Measurements from ENCODE around the gene BICD1. TPM values are rescaled to one million over a fixed set of nuclear protein-coding genes. Genes with fewer than 3 reads are reported as not detected.

BICD1 gene
- total and polyA plus RNA-seq, 2 donors (not counting 1 experiment from before 2014, with no cell fraction given), result 15.2 to 93.5 TPM

GRCh38 chr12:32390572-32391219, 284.0 kb downstream of the BICD1 start:
- H3K27me3 ChIP-seq (replicated peaks in 1 of 4; ENCODE audit: control extremely low read depth in 1 of 4, control insufficient read depth in 3 of 4, insufficient read depth in 4 of 4, low read length in 3 of 4), result peaks cover 0 to 19% (median 2%) of the 10 kb centered on the region in 4 experiments
- DNase-seq, result peak; percentile 35
- peaks cover 6% of the 10 kb centered on the region for H3K27me3 Mint-ChIP-seq
- peak overlapping the region; percentile 77 for H2AFZ ChIP-seq (ENCODE audit: insufficient read depth, low read depth, low read length, poor library complexity, severe bottlenecking)
- H3K9ac ChIP-seq (ENCODE audit: low read length), result peak overlapping the region; percentile 59
- TF ChIP-seq, protein P1, sequence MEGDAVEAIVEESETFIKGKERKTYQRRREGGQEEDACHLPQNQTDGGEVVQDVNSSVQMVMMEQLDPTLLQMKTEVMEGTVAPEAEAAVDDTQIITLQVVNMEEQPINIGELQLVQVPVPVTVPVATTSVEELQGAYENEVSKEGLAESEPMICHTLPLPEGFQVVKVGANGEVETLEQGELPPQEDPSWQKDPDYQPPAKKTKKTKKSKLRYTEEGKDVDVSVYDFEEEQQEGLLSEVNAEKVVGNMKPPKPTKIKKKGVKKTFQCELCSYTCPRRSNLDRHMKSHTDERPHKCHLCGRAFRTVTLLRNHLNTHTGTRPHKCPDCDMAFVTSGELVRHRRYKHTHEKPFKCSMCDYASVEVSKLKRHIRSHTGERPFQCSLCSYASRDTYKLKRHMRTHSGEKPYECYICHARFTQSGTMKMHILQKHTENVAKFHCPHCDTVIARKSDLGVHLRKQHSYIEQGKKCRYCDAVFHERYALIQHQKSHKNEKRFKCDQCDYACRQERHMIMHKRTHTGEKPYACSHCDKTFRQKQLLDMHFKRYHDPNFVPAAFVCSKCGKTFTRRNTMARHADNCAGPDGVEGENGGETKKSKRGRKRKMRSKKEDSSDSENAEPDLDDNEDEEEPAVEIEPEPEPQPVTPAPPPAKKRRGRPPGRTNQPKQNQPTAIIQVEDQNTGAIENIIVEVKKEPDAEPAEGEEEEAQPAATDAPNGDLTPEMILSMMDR (IDR thresholded peaks at IDR 0.05), result no peak
- no peak for TF ChIP-seq EZH2 (IDR thresholded peaks at IDR 0.05; ENCODE audit: borderline replicate concordance, insufficient read depth, low read depth, low read length, poor library complexity, severe bottlenecking)
- H3K79me2 ChIP-seq (ENCODE audit: control insufficient read depth, insufficient read depth, low read length), result no peaks in the 10 kb centered on the region
- H3K4me1 ChIP-seq (ENCODE audit: control insufficient read depth in 2 of 2, insufficient read depth in 2 of 2, low read length in 2 of 2), result peaks cover 7 to 8% of the 10 kb centered on the region in 2 donors
- H3K36me3 ChIP-seq (replicated peaks in 1 of 2; ENCODE audit: control extremely low read depth in 1 of 2, control insufficient read depth in 1 of 2, extremely low read depth in 1 of 2, insufficient read depth in 2 of 2, low read length in 1 of 2), result no peaks in the 10 kb centered on the region
- intact Hi-C loops (cut with micrococcal nuclease), result no loop called here
- peaks cover 0 to 17% (median 2%) of the 10 kb centered on the region in 3 donors for H3K9me3 ChIP-seq (ENCODE audit: control extremely low read depth in 1 of 3, control insufficient read depth in 2 of 3, insufficient read depth in 1 of 3, low read length in 2 of 3)
- peak overlapping the region; percentile 68 for H3K4me3 Mint-ChIP-seq
- no peaks in the 10 kb centered on the region for H3K9me3 Mint-ChIP-seq (ENCODE audit: insufficient read depth)
- ChIA-PET CTCF (interaction anchor here (1.5 kb wide), 1 partner anchor 25 kb away, joined by 3 read pairs; no protein-coding TSS in a partner anchor), POLR2A (no interaction called here)
- H3K4me2 ChIP-seq (replicated peaks; ENCODE audit: low read depth, low read length, poor library complexity, severe bottlenecking), result peak overlapping the region; percentile 77
- peaks cover 5% of the 10 kb centered on the region for H3K4me1 Mint-ChIP-seq
- ATAC-seq (ENCODE audit: low read depth), result peak; percentile 41
- H4K20me1 ChIP-seq (ENCODE audit: control insufficient read depth, insufficient read depth, low read length, poor library complexity, severe bottlenecking), result no peaks in the 10 kb centered on the region
- 34% methylated on average over 42 of the region's 47 CpGs for WGBS (ENCODE audit: insufficient coverage)
- H3K27ac ChIP-seq (ENCODE audit: low read length in 2 of 2), result no peak overlapping the region
- H3K4me3 ChIP-seq (ENCODE audit: control extremely low read depth in 1 of 5, extremely low read depth in 1 of 5, insufficient read depth in 1 of 5, low read depth in 2 of 5, low read length in 4 of 5), result peak overlapping the region in 3 of 5 experiments; percentile 37 to 54 (median 46)
- H3K27ac Mint-ChIP-seq, result no peak overlapping the region

DNA sequence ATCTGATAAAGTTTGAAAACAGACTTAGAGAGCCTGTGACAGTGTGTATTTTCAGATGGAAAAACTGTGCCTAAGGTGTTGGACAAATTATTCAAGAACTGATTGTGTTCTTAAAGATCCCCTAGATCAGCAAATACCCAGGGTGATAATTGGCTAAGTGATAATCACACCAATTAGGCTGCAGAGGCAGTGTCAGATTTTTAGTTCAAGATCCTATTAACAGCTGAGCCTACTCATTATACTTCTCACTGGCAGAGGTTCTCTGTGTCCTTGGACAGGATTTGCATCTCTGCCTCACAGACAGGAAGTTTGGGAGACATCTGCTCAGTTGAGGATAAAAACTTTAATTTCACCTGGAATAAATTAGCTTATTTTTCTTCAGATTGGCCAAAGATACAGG, 288.4 kb downstream of the BICD1 start:
- peaks cover 14 to 16% of the 10 kb centered on the region in 2 donors for H3K4me1 ChIP-seq (ENCODE audit: control insufficient read depth in 2 of 2, insufficient read depth in 2 of 2, low read length in 2 of 2)
- Mint-ChIP-seq H3K27ac (no peak overlapping the region), H3K27me3 (peaks cover 21% of the 10 kb centered on the region), H3K4me1 (peaks cover 13% of the 10 kb centered on the region), H3K4me3 (no peak overlapping the region), H3K9me3 (ENCODE audit: insufficient read depth) (no peaks in the 10 kb centered on the region)
- TF ChIP-seq, protein P1 (IDR thresholded peaks at IDR 0.05), result no peak
- no peak for TF ChIP-seq EZH2 (IDR thresholded peaks at IDR 0.05; ENCODE audit: borderline replicate concordance, insufficient read depth, low read depth, low read length, poor library complexity, severe bottlenecking)
- no peak for ATAC-seq (ENCODE audit: low read depth)
- H3K4me2 ChIP-seq (replicated peaks; ENCODE audit: low read depth, low read length, poor library complexity, severe bottlenecking), result no peak overlapping the region
- H3K79me2 ChIP-seq (ENCODE audit: control insufficient read depth, insufficient read depth, low read length), result no peaks in the 10 kb centered on the region
- intact Hi-C loops (cut with micrococcal nuclease), result no loop called here
- no peak overlapping the region for H3K9ac ChIP-seq (ENCODE audit: low read length)
- no peak overlapping the region for H2AFZ ChIP-seq (ENCODE audit: insufficient read depth, low read depth, low read length, poor library complexity, severe bottlenecking)
- no peaks in the 10 kb centered on the region for H3K36me3 ChIP-seq (replicated peaks in 1 of 2; ENCODE audit: control extremely low read depth in 1 of 2, control insufficient read depth in 1 of 2, extremely low read depth in 1 of 2, insufficient read depth in 2 of 2, low read length in 1 of 2)
- peaks cover 0 to 35% (median 11%) of the 10 kb centered on the region in 4 experiments for H3K27me3 ChIP-seq (replicated peaks in 1 of 4; ENCODE audit: control extremely low read depth in 1 of 4, control insufficient read depth in 3 of 4, insufficient read depth in 4 of 4, low read length in 3 of 4)
- POLR2A ChIA-PET, result no interaction called here
- CTCF ChIA-PET, result no interaction called here
- DNase-seq, result no peak
- no peak overlapping the region for H3K27ac ChIP-seq (ENCODE audit: low read length in 2 of 2)
- peaks cover 0 to 18% (median 2%) of the 10 kb centered on the region in 3 donors for H3K9me3 ChIP-seq (ENCODE audit: control extremely low read depth in 1 of 3, control insufficient read depth in 2 of 3, insufficient read depth in 1 of 3, low read length in 2 of 3)
- H4K20me1 ChIP-seq (ENCODE audit: control insufficient read depth, insufficient read depth, low read length, poor library complexity, severe bottlenecking), result no peaks in the 10 kb centered on the region
- H3K4me3 ChIP-seq (ENCODE audit: control extremely low read depth in 1 of 5, extremely low read depth in 1 of 5, insufficient read depth in 1 of 5, low read depth in 2 of 5, low read length in 4 of 5), result no peak overlapping the region
